Measurements from ENCODE around the gene KIRREL3.

KIRREL3 gene

GRCh38 chr11:126451211-126451802, 549.3 kb downstream of the KIRREL3 start:
- H3K9ac ChIP-seq = no peak overlapping the region
- no peak overlapping the region for H3K27ac ChIP-seq
- no peak overlapping the region for H3K4me3 ChIP-seq (IDR thresholded peaks at IDR 0.05; ENCODE audit: insufficient read depth, low read depth, low read length)
- no peaks in the 10 kb centered on the region for H3K27me3 ChIP-seq (ENCODE audit: insufficient read depth, low read depth)
- no peak for TF ChIP-seq CTCF (conservative IDR thresholded peaks at IDR 0.05; ENCODE audit: low read depth, low read length)
- no peak overlapping the region for H2AFZ ChIP-seq (ENCODE audit: low read depth)
- H3K4me1 ChIP-seq (ENCODE audit: low read depth, poor library complexity, severe bottlenecking) = no peaks in the 10 kb centered on the region
- no peak overlapping the region for H3K4me2 ChIP-seq
- H3K79me2 ChIP-seq (ENCODE audit: insufficient read depth, low read depth) = no peaks in the 10 kb centered on the region
- H4K20me1 ChIP-seq (ENCODE audit: insufficient read depth) = no peaks in the 10 kb centered on the region
- no peaks in the 10 kb centered on the region for H3K36me3 ChIP-seq (ENCODE audit: insufficient read depth)

GRCh38 chr11:126450806-126451205, 549.8 kb downstream of the KIRREL3 start:
- no peaks in the 10 kb centered on the region for H3K79me2 ChIP-seq (ENCODE audit: insufficient read depth, low read depth)
- H3K9ac ChIP-seq = no peak overlapping the region
- no peaks in the 10 kb centered on the region for H4K20me1 ChIP-seq (ENCODE audit: insufficient read depth)
- H3K4me3 ChIP-seq (IDR thresholded peaks at IDR 0.05; ENCODE audit: insufficient read depth, low read depth, low read length) = no peak overlapping the region
- no peaks in the 10 kb centered on the region for H3K27me3 ChIP-seq (ENCODE audit: insufficient read depth, low read depth)
- H3K4me2 ChIP-seq = no peak overlapping the region
- H3K4me1 ChIP-seq (ENCODE audit: low read depth, poor library complexity, severe bottlenecking) = no peaks in the 10 kb centered on the region
- H3K36me3 ChIP-seq (ENCODE audit: insufficient read depth) = no peaks in the 10 kb centered on the region
- H3K27ac ChIP-seq = no peak overlapping the region
- H2AFZ ChIP-seq (ENCODE audit: low read depth) = no peak overlapping the region
- TF ChIP-seq CTCF (conservative IDR thresholded peaks at IDR 0.05; ENCODE audit: low read depth, low read length) = no peak

- no peaks in the 10 kb centered on the region for H3K27me3 ChIP-seq (ENCODE audit: insufficient read depth, low read depth)
- no peak overlapping the region for H3K4me2 ChIP-seq
- H3K27ac ChIP-seq = no peak overlapping the region
- no peak overlapping the region for H3K4me3 ChIP-seq (IDR thresholded peaks at IDR 0.05; ENCODE audit: insufficient read depth, low read depth, low read length)
- no peaks in the 10 kb centered on the region for H3K4me1 ChIP-seq (ENCODE audit: low read depth, poor library complexity, severe bottlenecking)
- no peak for TF ChIP-seq CTCF (conservative IDR thresholded peaks at IDR 0.05; ENCODE audit: low read depth, low read length)
- no peak overlapping the region for H2AFZ ChIP-seq (ENCODE audit: low read depth)
- no peaks in the 10 kb centered on the region for H3K79me2 ChIP-seq (ENCODE audit: insufficient read depth, low read depth)
- H3K9ac ChIP-seq = no peak overlapping the region
- no peaks in the 10 kb centered on the region for H3K36me3 ChIP-seq (ENCODE audit: insufficient read depth)
- no peaks in the 10 kb centered on the region for H4K20me1 ChIP-seq (ENCODE audit: insufficient read depth)
Observed at GRCh38 chr11:126450198-126450597, 550.4 kb downstream of the KIRREL3 start.

GRCh38 chr11:126446581-126446980, 554.0 kb downstream of the KIRREL3 start:
- Histone ChIP-seq H3K79me2 (ENCODE audit: insufficient read depth, low read depth) (no peaks in the 10 kb centered on the region), H2AFZ (ENCODE audit: low read depth) (no peak overlapping the region), H3K9ac (no peak overlapping the region), H3K36me3 (ENCODE audit: insufficient read depth) (no peaks in the 10 kb centered on the region), H3K4me3 (IDR thresholded peaks at IDR 0.05; ENCODE audit: insufficient read depth, low read depth, low read length) (no peak overlapping the region), H3K27ac (no peak overlapping the region), H3K27me3 (ENCODE audit: insufficient read depth, low read depth) (no peaks in the 10 kb centered on the region), H3K4me2 (no peak overlapping the region), H3K4me1 (ENCODE audit: low read depth, poor library complexity, severe bottlenecking) (no peaks in the 10 kb centered on the region), H4K20me1 (ENCODE audit: insufficient read depth) (no peaks in the 10 kb centered on the region)
- no peak for TF ChIP-seq CTCF (conservative IDR thresholded peaks at IDR 0.05; ENCODE audit: low read depth, low read length)
